ENCODE measurements around the gene CYSLTR2.

The CYSLTR2 gene, protein sequence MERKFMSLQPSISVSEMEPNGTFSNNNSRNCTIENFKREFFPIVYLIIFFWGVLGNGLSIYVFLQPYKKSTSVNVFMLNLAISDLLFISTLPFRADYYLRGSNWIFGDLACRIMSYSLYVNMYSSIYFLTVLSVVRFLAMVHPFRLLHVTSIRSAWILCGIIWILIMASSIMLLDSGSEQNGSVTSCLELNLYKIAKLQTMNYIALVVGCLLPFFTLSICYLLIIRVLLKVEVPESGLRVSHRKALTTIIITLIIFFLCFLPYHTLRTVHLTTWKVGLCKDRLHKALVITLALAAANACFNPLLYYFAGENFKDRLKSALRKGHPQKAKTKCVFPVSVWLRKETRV

GRCh38 chr13:48653472-48653939, at the start of gene CYSLTR2:
Gene CYSLTR2, plus strand, starts transcription at chr13:48653929. Its CDS starts 52,889 bp downstream, at chr13:48706818.
- Histone ChIP-seq H3K36me3 (ENCODE audit: control insufficient read depth, insufficient read depth, low read length) (no peaks in the 10 kb centered on the region), H3K4me3 (ENCODE audit: low read depth, low read length) (no peak within 1 kb of the TSS), H3K4me1 (no peaks in the 10 kb centered on the region), H3K4me2 (ENCODE audit: low read length) (no peak within 1 kb of the TSS), H3K27me3 (ENCODE audit: control insufficient read depth, insufficient read depth, low read length) (no peaks in the 10 kb centered on the region), H2AFZ (no peak within 1 kb of the TSS), H3K79me2 (no peaks in the 10 kb centered on the region), H3K9ac (no peak within 1 kb of the TSS), H3K9me3 (ENCODE audit: control insufficient read depth, low read length) (no peaks in the 10 kb centered on the region), H3K27ac (peak within 1 kb of the TSS; percentile 24)
- TF ChIP-seq, protein P1, sequence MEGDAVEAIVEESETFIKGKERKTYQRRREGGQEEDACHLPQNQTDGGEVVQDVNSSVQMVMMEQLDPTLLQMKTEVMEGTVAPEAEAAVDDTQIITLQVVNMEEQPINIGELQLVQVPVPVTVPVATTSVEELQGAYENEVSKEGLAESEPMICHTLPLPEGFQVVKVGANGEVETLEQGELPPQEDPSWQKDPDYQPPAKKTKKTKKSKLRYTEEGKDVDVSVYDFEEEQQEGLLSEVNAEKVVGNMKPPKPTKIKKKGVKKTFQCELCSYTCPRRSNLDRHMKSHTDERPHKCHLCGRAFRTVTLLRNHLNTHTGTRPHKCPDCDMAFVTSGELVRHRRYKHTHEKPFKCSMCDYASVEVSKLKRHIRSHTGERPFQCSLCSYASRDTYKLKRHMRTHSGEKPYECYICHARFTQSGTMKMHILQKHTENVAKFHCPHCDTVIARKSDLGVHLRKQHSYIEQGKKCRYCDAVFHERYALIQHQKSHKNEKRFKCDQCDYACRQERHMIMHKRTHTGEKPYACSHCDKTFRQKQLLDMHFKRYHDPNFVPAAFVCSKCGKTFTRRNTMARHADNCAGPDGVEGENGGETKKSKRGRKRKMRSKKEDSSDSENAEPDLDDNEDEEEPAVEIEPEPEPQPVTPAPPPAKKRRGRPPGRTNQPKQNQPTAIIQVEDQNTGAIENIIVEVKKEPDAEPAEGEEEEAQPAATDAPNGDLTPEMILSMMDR (IDR thresholded peaks at IDR 0.05), result no peak

DNA sequence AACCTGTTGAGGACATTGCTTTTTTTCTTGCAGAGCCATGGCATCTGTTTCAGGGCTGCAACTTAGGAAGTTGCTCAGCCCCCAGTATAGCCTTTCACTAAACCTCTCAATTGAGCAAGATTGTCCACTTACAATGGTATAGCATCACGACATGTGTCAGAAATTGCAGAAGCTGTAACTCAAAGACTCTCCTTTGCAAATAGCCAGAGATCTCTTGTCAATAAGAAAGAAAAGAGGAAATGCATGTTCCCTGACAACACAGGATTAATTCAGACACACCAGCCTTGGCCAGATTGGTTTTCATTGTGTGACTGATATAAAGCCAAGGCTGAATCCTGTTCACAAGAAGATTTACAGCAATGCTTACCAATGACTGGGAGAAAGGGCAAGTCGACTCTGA, 38.7 kb upstream of the CYSLTR2 start:
- Histone ChIP-seq H3K36me3 (ENCODE audit: control insufficient read depth, insufficient read depth, low read length) (no peaks in the 10 kb centered on the region), H3K4me1 (no peaks in the 10 kb centered on the region), H2AFZ (no peak overlapping the region), H3K9ac (no peak overlapping the region), H3K4me3 (ENCODE audit: low read depth, low read length) (no peak overlapping the region), H3K4me2 (ENCODE audit: low read length) (no peak overlapping the region), H3K27ac (no peak overlapping the region), H3K9me3 (ENCODE audit: control insufficient read depth, low read length) (no peaks in the 10 kb centered on the region), H3K79me2 (no peaks in the 10 kb centered on the region), H3K27me3 (ENCODE audit: control insufficient read depth, insufficient read depth, low read length) (no peaks in the 10 kb centered on the region)
- TF ChIP-seq, protein P1 (IDR thresholded peaks at IDR 0.05), result no peak

- no peak overlapping the region for H3K27ac ChIP-seq
- H2AFZ ChIP-seq, result no peak overlapping the region
- H3K27me3 ChIP-seq (ENCODE audit: control insufficient read depth, insufficient read depth, low read length), result no peaks in the 10 kb centered on the region
- H3K4me2 ChIP-seq (ENCODE audit: low read length), result no peak overlapping the region
- H3K4me3 ChIP-seq (ENCODE audit: low read depth, low read length), result no peak overlapping the region
- TF ChIP-seq, protein P1 (IDR thresholded peaks at IDR 0.05), result no peak
- no peaks in the 10 kb centered on the region for H3K36me3 ChIP-seq (ENCODE audit: control insufficient read depth, insufficient read depth, low read length)
- H3K9me3 ChIP-seq (ENCODE audit: control insufficient read depth, low read length), result no peaks in the 10 kb centered on the region
- no peaks in the 10 kb centered on the region for H3K79me2 ChIP-seq
- H3K4me1 ChIP-seq, result no peaks in the 10 kb centered on the region
- H3K9ac ChIP-seq, result no peak overlapping the region
Observed at GRCh38 chr13:48618937-48619336, 34.8 kb upstream of the CYSLTR2 start.

- TF ChIP-seq, protein P1 (IDR thresholded peaks at IDR 0.05), result no peak
- H3K27me3 ChIP-seq (ENCODE audit: control insufficient read depth, insufficient read depth, low read length), result no peaks in the 10 kb centered on the region
- H2AFZ ChIP-seq, result no peak overlapping the region
- no peaks in the 10 kb centered on the region for H3K4me1 ChIP-seq
- no peak overlapping the region for H3K9ac ChIP-seq
- no peaks in the 10 kb centered on the region for H3K9me3 ChIP-seq (ENCODE audit: control insufficient read depth, low read length)
- no peaks in the 10 kb centered on the region for H3K36me3 ChIP-seq (ENCODE audit: control insufficient read depth, insufficient read depth, low read length)
- no peak overlapping the region for H3K4me3 ChIP-seq (ENCODE audit: low read depth, low read length)
- no peaks in the 10 kb centered on the region for H3K79me2 ChIP-seq
- no peak overlapping the region for H3K27ac ChIP-seq
- H3K4me2 ChIP-seq (ENCODE audit: low read length), result no peak overlapping the region
Observed at GRCh38 chr13:48621056-48621455, 32.7 kb upstream of the CYSLTR2 start.

GRCh38 chr13:48624016-48624415, 29.7 kb upstream of the CYSLTR2 start:
- Histone ChIP-seq H3K4me1 (no peaks in the 10 kb centered on the region), H3K27ac (no peak overlapping the region)

More at GRCh38 chr13:48624016-48624415, 29.7 kb upstream of the CYSLTR2 start:
- H2AFZ ChIP-seq, result no peak overlapping the region
- no peaks in the 10 kb centered on the region for H3K27me3 ChIP-seq (ENCODE audit: control insufficient read depth, insufficient read depth, low read length)
- no peak overlapping the region for H3K4me2 ChIP-seq (ENCODE audit: low read length)
- no peak overlapping the region for H3K4me3 ChIP-seq (ENCODE audit: low read depth, low read length)
- TF ChIP-seq, protein P1 (IDR thresholded peaks at IDR 0.05), result no peak
- no peaks in the 10 kb centered on the region for H3K36me3 ChIP-seq (ENCODE audit: control insufficient read depth, insufficient read depth, low read length)
- H3K9me3 ChIP-seq (ENCODE audit: control insufficient read depth, low read length), result no peaks in the 10 kb centered on the region
- no peaks in the 10 kb centered on the region for H3K79me2 ChIP-seq
- no peak overlapping the region for H3K9ac ChIP-seq
